ENCODE data around the gene GRIPAP1. TPM values are rescaled to one million over a fixed set of nuclear protein-coding genes. Genes with fewer than 3 reads are reported as not detected.

GRIPAP1 gene
- total RNA-seq (100 to 1,000 TPM in 3 of 5 donors, 10 to 100 TPM in 2; 85.2 to 123 (median 104) TPM), total RNA-seq (67.9 to 152 (median 105) reads per million in 29 experiments)
- total RNA-seq (2013), result 35.7 TPM

- H3K4me1 Mint-ChIP-seq, result peaks cover 21 to 37% (median 29%) of the 10 kb centered on the region in 3 donors
- Histone ChIP-seq H3K9me3 (no peaks in the 10 kb centered on the region), H3K36me3 (ENCODE audit: control insufficient read depth in 2 of 2, extremely low read depth in 1 of 2, insufficient read depth in 1 of 2, low read length in 1 of 2) (peaks cover 0 to 18% of the 10 kb centered on the region in 2 donors), H3K27ac (ENCODE audit: low read length) (peak within 1 kb of the TSS; percentile 95), H3K4me1 (ENCODE audit: control insufficient read depth in 1 of 2, extremely low read depth in 1 of 2, insufficient read depth in 2 of 2, low read length in 2 of 2) (peaks cover 0 to 23% of the 10 kb centered on the region in 2 experiments), H3K4me3 (ENCODE audit: control insufficient read depth in 1 of 2, extremely low read depth in 1 of 2, low read length in 1 of 2) (peak within 1 kb of the TSS; percentile 84 to 96), H3K27me3 (replicated peaks in 1 of 2; ENCODE audit: control insufficient read depth in 2 of 2, extremely low read depth in 1 of 2, insufficient read depth in 2 of 2, low read length in 1 of 2) (no peaks in the 10 kb centered on the region)
- peaks cover 0 to 3% of the 10 kb centered on the region in 2 donors for H3K27me3 Mint-ChIP-seq
- H3K36me3 Mint-ChIP-seq, result peaks cover 13% of the 10 kb centered on the region
- 0% methylated on average over 1 of the region's 38 CpGs for WGBS (ENCODE audit: insufficient coverage)
- ChIA-PET POLR2A (interaction anchor here (0.6 to 1.6 kb wide), 13 partner anchors 38 to 1808 kb away, joined by 3 to 8 read pairs (median 5); no protein-coding TSS in a partner anchor), CTCF (interaction anchor here (0.6 to 1.0 kb wide), 7 partner anchors 39 to 463 kb away, joined by 3 to 8 read pairs (median 3); no protein-coding TSS in a partner anchor)
- no peaks in the 10 kb centered on the region for H3K9me3 Mint-ChIP-seq
- peak within 1 kb of the TSS; percentile 97 to 99 (median 98) for H3K4me3 Mint-ChIP-seq
- H3K27ac Mint-ChIP-seq, result peak within 1 kb of the TSS; percentile 94 to 95
- peak; percentile 82 to 88 (median 84) for ATAC-seq (replicated peaks in 1 of 4)
- DNase-seq, result peak; percentile 57 to 91 (median 76)
Observed at GRCh38 chrX:49002091-49002935, at the start of gene GRIPAP1. Gene GRIPAP1, minus strand, starts transcription at chrX:49002264. Its CDS starts 35 bp downstream, at chrX:49002229.

GRCh38 chrX:49043987-49044281 lies 41.9 kb upstream of the GRIPAP1 start:
- Mint-ChIP-seq H3K4me3 (peak overlapping the region; percentile 80 to 89 (median 84)), H3K4me1 (peaks cover 29 to 40% (median 37%) of the 10 kb centered on the region in 3 donors), H3K27me3 (no peaks in the 10 kb centered on the region), H3K9me3 (no peaks in the 10 kb centered on the region), H3K27ac (peak overlapping the region; percentile 89 to 91), H3K36me3 (peaks cover 3% of the 10 kb centered on the region)
- ChIA-PET POLR2A (interaction anchor here in 1 of 2 donors (0.9 to 1.4 kb wide), 2 partner anchors 42 to 85 kb away, joined by 3 to 4 read pairs; partner anchors contain the start of gene GRIPAP1), CTCF (interaction anchor here in 1 of 2 donors (0.6 to 1.1 kb wide), 3 partner anchors 37 to 71 kb away, joined by 3 to 4 read pairs (median 3); partner anchors contain the start of gene GRIPAP1)
- Histone ChIP-seq H3K4me1 (ENCODE audit: control insufficient read depth in 1 of 2, extremely low read depth in 1 of 2, insufficient read depth in 2 of 2, low read length in 2 of 2) (peaks cover 2 to 34% of the 10 kb centered on the region in 2 experiments), H3K4me3 (ENCODE audit: control insufficient read depth in 1 of 2, extremely low read depth in 1 of 2, low read length in 1 of 2) (peak overlapping the region in 1 of 2 donors; percentile 35), H3K27me3 (replicated peaks in 1 of 2; ENCODE audit: control insufficient read depth in 2 of 2, extremely low read depth in 1 of 2, insufficient read depth in 2 of 2, low read length in 1 of 2) (no peaks in the 10 kb centered on the region), H3K36me3 (ENCODE audit: control insufficient read depth in 2 of 2, extremely low read depth in 1 of 2, insufficient read depth in 1 of 2, low read length in 1 of 2) (peaks cover 0 to 1% of the 10 kb centered on the region in 2 donors), H3K27ac (ENCODE audit: low read length) (peak overlapping the region; percentile 84), H3K9me3 (no peaks in the 10 kb centered on the region)
- 0% methylated on average over 3 of the region's 13 CpGs for WGBS (ENCODE audit: insufficient coverage)
- ATAC-seq (replicated peaks in 1 of 4) (no peak), DNase-seq (no peak)

- 0% methylated on average over 12 of the region's 67 CpGs for WGBS (ENCODE audit: insufficient coverage)
- ChIA-PET CTCF (interaction anchor here (0.6 to 1.1 kb wide), 5 partner anchors 37 to 149 kb away, joined by 3 to 6 read pairs (median 3); partner anchors contain the start of gene GRIPAP1 (in 1 of the 2)), POLR2A (interaction anchor here (0.6 to 1.4 kb wide), 4 partner anchors 41 to 88 kb away, joined by 3 to 6 read pairs (median 4); partner anchors contain the start of gene GRIPAP1 (in 1 of the 2))
- H3K27ac Mint-ChIP-seq, result peak within 1 kb of the TSS; percentile 91 to 92
- H3K4me3 ChIP-seq (ENCODE audit: control insufficient read depth in 1 of 2, extremely low read depth in 1 of 2, low read length in 1 of 2), result peak within 1 kb of the TSS; percentile 62 to 63
- DNase-seq (peak; percentile 82 to 97 (median 94)), ATAC-seq (replicated peaks in 1 of 4) (peak; percentile 89 to 93 (median 90))
- H3K36me3 Mint-ChIP-seq, result peaks cover 7% of the 10 kb centered on the region
- peak within 1 kb of the TSS; percentile 80 to 89 (median 84) for H3K4me3 Mint-ChIP-seq
- H3K27me3 ChIP-seq (replicated peaks in 1 of 2; ENCODE audit: control insufficient read depth in 2 of 2, extremely low read depth in 1 of 2, insufficient read depth in 2 of 2, low read length in 1 of 2), result no peaks in the 10 kb centered on the region
- H3K4me1 Mint-ChIP-seq, result peaks cover 32 to 46% (median 40%) of the 10 kb centered on the region in 3 donors
- no peaks in the 10 kb centered on the region for H3K27me3 Mint-ChIP-seq
- H3K4me1 ChIP-seq (ENCODE audit: control insufficient read depth in 1 of 2, extremely low read depth in 1 of 2, insufficient read depth in 2 of 2, low read length in 2 of 2), result peaks cover 2 to 34% of the 10 kb centered on the region in 2 experiments
- peak within 1 kb of the TSS; percentile 84 for H3K27ac ChIP-seq (ENCODE audit: low read length)
- peaks cover 0 to 7% of the 10 kb centered on the region in 2 donors for H3K36me3 ChIP-seq (ENCODE audit: control insufficient read depth in 2 of 2, extremely low read depth in 1 of 2, insufficient read depth in 1 of 2, low read length in 1 of 2)
- no peaks in the 10 kb centered on the region for H3K9me3 Mint-ChIP-seq
- no peaks in the 10 kb centered on the region for H3K9me3 ChIP-seq
Observed at GRCh38 chrX:49043220-49043986, 41.3 kb upstream of the GRIPAP1 start, which contains the start of gene TFE3. Gene TFE3, minus strand, starts transcription at chrX:49043357. Its CDS starts 131 bp downstream, at chrX:49043226.

GRCh38 chrX:49042581-49043219 lies 40.6 kb upstream of the GRIPAP1 start:
- Mint-ChIP-seq H3K36me3 (peaks cover 10% of the 10 kb centered on the region), H3K4me3 (peak overlapping the region; percentile 80 to 89 (median 84)), H3K4me1 (peaks cover 32 to 46% (median 40%) of the 10 kb centered on the region in 3 donors), H3K27ac (peak overlapping the region; percentile 91 to 92), H3K9me3 (no peaks in the 10 kb centered on the region), H3K27me3 (no peaks in the 10 kb centered on the region)
- CTCF ChIA-PET, result interaction anchor here in 1 of 2 donors (0.6 kb wide), 1 partner anchor 149 kb away, joined by 3 read pairs; no protein-coding TSS in a partner anchor
- ATAC-seq (replicated peaks in 1 of 4) (peak; percentile 1 to 6 (median 2)), DNase-seq (peak in 1 of 35 experiments; percentile 4)
- POLR2A ChIA-PET, result interaction anchor here in 1 of 2 donors (0.6 to 0.7 kb wide), 2 partner anchors 40 to 65 kb away, joined by 5 to 6 read pairs; no protein-coding TSS in a partner anchor
- H3K4me3 ChIP-seq (ENCODE audit: control insufficient read depth in 1 of 2, extremely low read depth in 1 of 2, low read length in 1 of 2), result peak overlapping the region; percentile 62 to 63
- H3K36me3 ChIP-seq (ENCODE audit: control insufficient read depth in 2 of 2, extremely low read depth in 1 of 2, insufficient read depth in 1 of 2, low read length in 1 of 2), result peaks cover 0 to 14% of the 10 kb centered on the region in 2 donors
- WGBS (ENCODE audit: insufficient coverage), result 4% methylated on average over 14 of the region's 29 CpGs
- no peaks in the 10 kb centered on the region for H3K27me3 ChIP-seq (replicated peaks in 1 of 2; ENCODE audit: control insufficient read depth in 2 of 2, extremely low read depth in 1 of 2, insufficient read depth in 2 of 2, low read length in 1 of 2)
- H3K27ac ChIP-seq (ENCODE audit: low read length), result peak overlapping the region; percentile 84
- peaks cover 2 to 34% of the 10 kb centered on the region in 2 experiments for H3K4me1 ChIP-seq (ENCODE audit: control insufficient read depth in 1 of 2, extremely low read depth in 1 of 2, insufficient read depth in 2 of 2, low read length in 2 of 2)
- H3K9me3 ChIP-seq, result no peaks in the 10 kb centered on the region

- H3K4me3 ChIP-seq (ENCODE audit: control insufficient read depth in 1 of 2, extremely low read depth in 1 of 2, low read length in 1 of 2), result peak overlapping the region; percentile 62 to 63
- H3K4me3 Mint-ChIP-seq, result peak overlapping the region; percentile 80 to 89 (median 84)
- ChIA-PET POLR2A (interaction anchor here (0.5 to 0.6 kb wide), 5 partner anchors 27 to 1913 kb away, joined by 3 to 11 read pairs (median 6); no protein-coding TSS in a partner anchor), CTCF (interaction anchor here in 1 of 2 donors (0.6 kb wide), 1 partner anchor 40 kb away, joined by 8 read pairs; the partner anchor contains the start of gene GRIPAP1)
- peak overlapping the region; percentile 84 for H3K27ac ChIP-seq (ENCODE audit: low read length)
- no peaks in the 10 kb centered on the region for H3K27me3 ChIP-seq (replicated peaks in 1 of 2; ENCODE audit: control insufficient read depth in 2 of 2, extremely low read depth in 1 of 2, insufficient read depth in 2 of 2, low read length in 1 of 2)
- peak in 2 of 35 experiments; percentile 3 to 19 for DNase-seq
- no peaks in the 10 kb centered on the region for H3K27me3 Mint-ChIP-seq
- H3K36me3 Mint-ChIP-seq, result peaks cover 12% of the 10 kb centered on the region
- no peaks in the 10 kb centered on the region for H3K9me3 Mint-ChIP-seq
- H3K4me1 Mint-ChIP-seq, result peaks cover 32 to 46% (median 40%) of the 10 kb centered on the region in 3 donors
- H3K27ac Mint-ChIP-seq, result peak overlapping the region; percentile 91 to 92
- ATAC-seq (replicated peaks in 1 of 4), result no peak
- no peaks in the 10 kb centered on the region for H3K9me3 ChIP-seq
- peaks cover 0 to 15% of the 10 kb centered on the region in 2 donors for H3K36me3 ChIP-seq (ENCODE audit: control insufficient read depth in 2 of 2, extremely low read depth in 1 of 2, insufficient read depth in 1 of 2, low read length in 1 of 2)
- 20% methylated on average over 1 of the region's 10 CpGs for WGBS (ENCODE audit: insufficient coverage)
- H3K4me1 ChIP-seq (ENCODE audit: control insufficient read depth in 1 of 2, extremely low read depth in 1 of 2, insufficient read depth in 2 of 2, low read length in 2 of 2), result peaks cover 2 to 34% of the 10 kb centered on the region in 2 experiments
Observed at GRCh38 chrX:49041744-49042580, 39.9 kb upstream of the GRIPAP1 start.

All from T-cell (primary cell).